ENCODE measurements around the gene SLC8A1.

DNA sequence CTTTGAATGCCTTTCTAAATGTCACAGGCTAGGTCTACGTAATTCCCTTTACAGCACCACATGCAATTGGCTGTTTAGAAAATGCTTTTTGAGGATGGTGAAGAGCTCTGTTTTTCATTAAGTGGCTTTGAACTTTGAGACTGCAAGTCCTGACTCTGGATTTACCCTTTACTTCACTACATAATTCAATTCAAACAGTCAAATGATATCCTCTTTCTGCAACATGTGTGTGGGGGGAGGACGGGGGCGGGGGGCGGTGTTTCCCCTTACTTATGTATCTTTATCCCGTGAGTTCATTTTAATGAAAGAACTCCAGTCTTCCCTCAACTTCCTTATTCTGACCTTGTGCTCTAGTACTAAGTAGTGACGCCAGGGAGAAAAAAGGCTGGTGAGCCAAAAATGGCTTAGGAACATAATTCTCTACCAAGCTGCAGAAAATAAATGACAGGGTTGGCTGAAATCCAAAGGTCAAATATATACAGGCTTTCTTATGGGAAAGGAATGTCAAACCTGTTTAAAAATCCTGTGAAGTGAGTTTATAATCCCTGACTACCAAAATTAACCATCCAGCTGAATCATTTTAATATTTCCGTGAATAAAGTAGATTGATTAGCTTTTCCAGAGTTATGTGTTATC lies 119.6 kb downstream of the SLC8A1 start:
- TF ChIP-seq, protein P1, sequence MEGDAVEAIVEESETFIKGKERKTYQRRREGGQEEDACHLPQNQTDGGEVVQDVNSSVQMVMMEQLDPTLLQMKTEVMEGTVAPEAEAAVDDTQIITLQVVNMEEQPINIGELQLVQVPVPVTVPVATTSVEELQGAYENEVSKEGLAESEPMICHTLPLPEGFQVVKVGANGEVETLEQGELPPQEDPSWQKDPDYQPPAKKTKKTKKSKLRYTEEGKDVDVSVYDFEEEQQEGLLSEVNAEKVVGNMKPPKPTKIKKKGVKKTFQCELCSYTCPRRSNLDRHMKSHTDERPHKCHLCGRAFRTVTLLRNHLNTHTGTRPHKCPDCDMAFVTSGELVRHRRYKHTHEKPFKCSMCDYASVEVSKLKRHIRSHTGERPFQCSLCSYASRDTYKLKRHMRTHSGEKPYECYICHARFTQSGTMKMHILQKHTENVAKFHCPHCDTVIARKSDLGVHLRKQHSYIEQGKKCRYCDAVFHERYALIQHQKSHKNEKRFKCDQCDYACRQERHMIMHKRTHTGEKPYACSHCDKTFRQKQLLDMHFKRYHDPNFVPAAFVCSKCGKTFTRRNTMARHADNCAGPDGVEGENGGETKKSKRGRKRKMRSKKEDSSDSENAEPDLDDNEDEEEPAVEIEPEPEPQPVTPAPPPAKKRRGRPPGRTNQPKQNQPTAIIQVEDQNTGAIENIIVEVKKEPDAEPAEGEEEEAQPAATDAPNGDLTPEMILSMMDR (IDR thresholded peaks at IDR 0.05) = no peak
- peak in 1 of 3 donors; percentile 61 for TF ChIP-seq POLR2AphosphoS5 (IDR thresholded peaks at IDR 0.05)
